HepG2 (cell line): Measurements from ENCODE around the gene KAZN. TPM values are rescaled to one million over a fixed set of nuclear protein-coding genes. Genes with fewer than 3 reads are reported as not detected.

Experiments used
- BCL6 ChIP-seq: IDR thresholded peaks from 2 replicates; pipeline ENCODE4 v1.6.1; 2016; ENCODE audit warnings: missing genetic modification reagents, missing compliant biosample characterization
- CHD2 ChIP-seq: IDR thresholded peaks from 2 replicates; pipeline ENCODE4 v1.6.1; 2011; ENCODE audit warnings: low read depth, low read length, improper control_type of control experiment
- DNMT1 ChIP-seq: sonication (generic); formaldehyde crosslinking; IDR thresholded peaks from 2 replicates; pipeline ENCODE4 v1.5.1; 2020; ENCODE audit warnings: mild to moderate bottlenecking, missing genetic modification reagents
- IKZF1 ChIP-seq: fragments of 450-650 bp; IDR thresholded peaks from 2 replicates; pipeline ENCODE4 v1.7.1; 2016
- IRF9 ChIP-seq: sonication (generic); formaldehyde crosslinking; IDR thresholded peaks from 2 replicates; pipeline ENCODE4 v1.8.0; 2022; ENCODE audit warnings: missing genetic modification reagents, mild to moderate bottlenecking, borderline replicate concordance
- JUN ChIP-seq: sonication (generic); formaldehyde crosslinking; IDR thresholded peaks from 2 replicates; pipeline ENCODE4 v1.4.0; 2020; ENCODE audit warnings: mild to moderate bottlenecking, missing genetic modification reagents
- MLX ChIP-seq: IDR thresholded peaks from 2 replicates; pipeline ENCODE4 v1.6.1; 2016
- PITX1 ChIP-seq: sonication (generic); formaldehyde crosslinking; IDR thresholded peaks from 2 replicates; pipeline ENCODE4 v1.5.1; 2020; ENCODE audit warnings: mild to moderate bottlenecking, missing genetic modification reagents
- PRMT3 ChIP-seq: sonication (generic); formaldehyde crosslinking; IDR thresholded peaks from 2 replicates; pipeline ENCODE4 v1.8.1; 2022; ENCODE audit warnings: low read depth, mild to moderate bottlenecking, moderate library complexity, missing genetic modification reagents, borderline replicate concordance
- TBX2 ChIP-seq: sonication (generic); formaldehyde crosslinking; IDR thresholded peaks from 2 replicates; pipeline ENCODE4 v1.5.0; 2020; ENCODE audit warnings: missing genetic modification reagents, mild to moderate bottlenecking, borderline replicate concordance
- ZNF431 ChIP-seq: sonication (generic); formaldehyde crosslinking; IDR thresholded peaks from 2 replicates; pipeline ENCODE4 v1.9.0; 2022; ENCODE audit warnings: missing genetic modification reagents, low read depth, mild to moderate bottlenecking, borderline replicate concordance
- ZNF558 ChIP-seq: sonication (generic); formaldehyde crosslinking; IDR thresholded peaks from 2 replicates; pipeline ENCODE4 v1.9.0; 2022; ENCODE audit warnings: mild to moderate bottlenecking, missing genetic modification reagents, borderline replicate concordance
- ZNF577 ChIP-seq: sonication (generic); formaldehyde crosslinking; IDR thresholded peaks from 2 replicates; pipeline ENCODE4 v1.4.0; 2020; ENCODE audit warnings: mild to moderate bottlenecking, low read depth, missing genetic modification reagents, borderline replicate concordance
- ZNF691 ChIP-seq: sonication (generic); formaldehyde crosslinking; IDR thresholded peaks from 2 replicates; pipeline ENCODE4 v1.4.0; 2020; ENCODE audit warnings: missing genetic modification reagents, low read depth, mild to moderate bottlenecking, borderline replicate concordance
- ZNF713 ChIP-seq: sonication (generic); formaldehyde crosslinking; IDR thresholded peaks from 2 replicates; pipeline ENCODE4 v1.4.0; 2020; ENCODE audit warnings: mild to moderate bottlenecking, missing genetic modification reagents
- ZNF781 ChIP-seq: sonication (generic); formaldehyde crosslinking; IDR thresholded peaks from 2 replicates; pipeline ENCODE4 v1.5.1; 2020; ENCODE audit warnings: borderline replicate concordance, mild to moderate bottlenecking, missing genetic modification reagents; ENCODE audit errors: not compliant biosample characterization
- ZNF788 ChIP-seq: sonication (generic); formaldehyde crosslinking; IDR thresholded peaks from 2 replicates; pipeline ENCODE4 v1.5.0; 2020; ENCODE audit warnings: mild to moderate bottlenecking, missing genetic modification reagents, borderline replicate concordance
- polyA plus RNA-seq, 8 experiments: library from polyadenylated mRNA; depleted of rRNA in 3 of 8; stranded (reverse) in 7 of 8; unstranded in 1 of 8; fragments of >200 nt; fragmentation: Illumina TruSeq in 4 of 8; extraction: Trizol in 4 of 8; gene quantifications; 2 replicates each; pipeline versions ENCODE4 v1.2.1 to v1.2.3, GENCODE V29; 2011 to 2016; ENCODE audit warnings: low read depth in 4 of 8, missing spikeins in 1 of 8, mixed read lengths in 1 of 8; ENCODE audit not compliant: insufficient read depth in 1 of 8
- total RNA-seq, 5 experiments: library from RNA; depleted of rRNA; stranded (reverse); fragments of >200 nt; fragmentation: Illumina TruSeq; extraction: Trizol; gene quantifications; 2 replicates each; pipeline ENCODE4 v1.2.3, GENCODE V29; 2016; ENCODE audit warnings: low read depth in 1 of 5
- TF ChIP-seq, protein P1 (sequence below): sonication (generic); formaldehyde crosslinking; IDR thresholded peaks from 2 replicates; pipeline ENCODE4 v1.4.0; 2020; ENCODE audit warnings: missing genetic modification reagents, mild to moderate bottlenecking, borderline replicate concordance
- TF ChIP-seq, protein P2 (sequence below): sonication (generic); formaldehyde crosslinking; conservative IDR thresholded peaks from 2 replicates; pipeline ENCODE4 v1.8.1; 2023; ENCODE audit warnings: missing genetic modification reagents

KAZN gene
- total and polyA plus RNA-seq, 2 of the 13 experiments (the other 11 are each of a cell fraction or from before 2014, with no cell fraction given): 10.4 to 13.5 TPM

DNA sequence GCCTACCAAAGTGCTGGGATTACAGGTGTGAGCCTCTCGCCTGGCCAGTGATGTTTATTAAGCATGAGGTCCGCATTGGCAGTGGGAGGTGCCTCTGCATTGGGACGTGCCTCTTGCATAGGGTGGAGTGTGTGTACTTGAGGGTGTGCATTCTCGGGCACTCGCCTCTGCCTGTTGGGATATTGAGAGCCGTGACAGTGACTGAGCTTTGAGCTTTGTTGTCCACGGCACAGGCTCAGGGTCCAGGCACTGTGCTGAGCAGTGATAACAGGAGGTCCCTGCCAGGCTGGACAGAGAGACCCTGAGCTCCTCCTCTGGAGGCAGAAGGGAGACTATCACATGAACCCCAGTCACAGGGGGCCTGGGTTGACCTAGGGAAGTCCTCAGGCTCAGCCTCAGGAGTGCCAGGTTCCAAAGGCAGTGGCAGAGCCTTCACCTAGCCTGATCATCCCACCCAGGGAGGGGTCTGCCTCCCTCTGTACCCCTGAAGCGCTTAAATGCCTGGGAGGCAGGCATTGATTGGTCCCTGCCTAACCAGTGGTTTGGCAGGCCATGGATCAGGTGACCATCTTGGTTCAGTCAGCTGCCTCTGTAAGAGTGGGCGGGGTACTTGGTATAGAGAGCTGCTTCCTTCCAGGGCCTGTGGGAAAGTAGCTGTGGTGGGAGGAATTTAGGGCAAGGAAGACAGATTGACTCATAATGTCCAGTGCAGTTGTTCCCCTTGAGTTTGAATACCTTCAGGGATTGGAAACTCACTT is 341.2 kb downstream of the KAZN start (continued):
- TF ChIP-seq ZNF691 (peak; percentile 83), PITX1 (CRISPR knock-in tag) (peak; percentile 71; the same call in 1 of the 2 replicates), IKZF1 (no peak), PRMT3 (CRISPR knock-in tag) (no peak), MLX (CRISPR knock-in tag) (peak; percentile 57; the same call in 1 of the 2 replicates), ZNF788 (CRISPR knock-in tag) (peak; percentile 54; the same call in 1 of the 2 replicates), ZNF577 (CRISPR knock-in tag) (no peak), TBX2 (CRISPR knock-in tag) (peak; percentile 80; the same call in 1 of the 2 replicates), DNMT1 (no peak), IRF9 (CRISPR knock-in tag) (peak; percentile 29; the same call in 1 of the 2 replicates), JUN (peak; percentile 55; the same call in 1 of the 2 replicates), ZNF558 (no peak), CHD2 (0 out of 2 replicates have a peak, but pooled peaks have one; percentile 30), ZNF713 (CRISPR knock-in tag) (peak; percentile 40; the same call in 1 of the 2 replicates), ZNF781 (CRISPR knock-in tag) (no peak), ZNF431 (no peak; the same call in 1 of the 2 replicates), BCL6 (peak; percentile 31; the same call in 1 of the 2 replicates)
- TF ChIP-seq, protein P1, sequence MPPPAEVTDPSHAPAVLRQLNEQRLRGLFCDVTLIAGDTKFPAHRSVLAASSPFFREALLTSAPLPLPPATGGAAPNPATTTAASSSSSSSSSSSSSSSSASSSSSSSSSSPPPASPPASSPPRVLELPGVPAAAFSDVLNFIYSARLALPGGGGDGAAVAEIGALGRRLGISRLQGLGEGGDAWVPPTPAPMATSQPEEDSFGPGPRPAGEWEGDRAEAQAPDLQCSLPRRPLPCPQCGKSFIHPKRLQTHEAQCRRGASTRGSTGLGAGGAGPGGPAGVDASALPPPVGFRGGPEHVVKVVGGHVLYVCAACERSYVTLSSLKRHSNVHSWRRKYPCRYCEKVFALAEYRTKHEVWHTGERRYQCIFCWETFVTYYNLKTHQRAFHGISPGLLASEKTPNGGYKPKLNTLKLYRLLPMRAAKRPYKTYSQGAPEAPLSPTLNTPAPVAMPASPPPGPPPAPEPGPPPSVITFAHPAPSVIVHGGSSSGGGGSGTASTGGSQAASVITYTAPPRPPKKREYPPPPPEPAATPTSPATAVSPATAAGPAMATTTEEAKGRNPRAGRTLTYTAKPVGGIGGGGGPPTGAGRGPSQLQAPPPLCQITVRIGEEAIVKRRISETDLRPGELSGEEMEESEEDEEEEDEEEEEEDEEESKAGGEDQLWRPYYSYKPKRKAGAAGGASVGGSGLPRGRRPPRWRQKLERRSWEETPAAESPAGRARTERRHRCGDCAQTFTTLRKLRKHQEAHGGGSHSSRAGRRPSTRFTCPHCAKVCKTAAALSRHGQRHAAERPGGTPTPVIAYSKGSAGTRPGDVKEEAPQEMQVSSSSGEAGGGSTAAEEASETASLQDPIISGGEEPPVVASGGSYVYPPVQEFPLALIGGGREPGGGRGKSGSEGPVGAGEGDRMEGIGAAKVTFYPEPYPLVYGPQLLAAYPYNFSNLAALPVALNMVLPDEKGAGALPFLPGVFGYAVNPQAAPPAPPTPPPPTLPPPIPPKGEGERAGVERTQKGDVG: peak; percentile 90; the same call in 1 of the 2 replicates
- TF ChIP-seq, protein P2, sequence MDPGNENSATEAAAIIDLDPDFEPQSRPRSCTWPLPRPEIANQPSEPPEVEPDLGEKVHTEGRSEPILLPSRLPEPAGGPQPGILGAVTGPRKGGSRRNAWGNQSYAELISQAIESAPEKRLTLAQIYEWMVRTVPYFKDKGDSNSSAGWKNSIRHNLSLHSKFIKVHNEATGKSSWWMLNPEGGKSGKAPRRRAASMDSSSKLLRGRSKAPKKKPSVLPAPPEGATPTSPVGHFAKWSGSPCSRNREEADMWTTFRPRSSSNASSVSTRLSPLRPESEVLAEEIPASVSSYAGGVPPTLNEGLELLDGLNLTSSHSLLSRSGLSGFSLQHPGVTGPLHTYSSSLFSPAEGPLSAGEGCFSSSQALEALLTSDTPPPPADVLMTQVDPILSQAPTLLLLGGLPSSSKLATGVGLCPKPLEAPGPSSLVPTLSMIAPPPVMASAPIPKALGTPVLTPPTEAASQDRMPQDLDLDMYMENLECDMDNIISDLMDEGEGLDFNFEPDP (CRISPR knock-in tag): 0 out of 2 replicates have a peak, but pooled peaks have one; percentile 44
